ENCODE data around the gene LFNG. TPM values are rescaled to one million over a fixed set of nuclear protein-coding genes. Genes with fewer than 3 reads are reported as not detected.

Gene LFNG
- total and polyA plus RNA-seq, 2 donors from 2014 or later: 5.0 to 18.4 TPM

- Histone ChIP-seq H3K27ac (ENCODE audit: low read depth in 2 of 2, low read length in 2 of 2) (no peak overlapping the region), H3K9me3 (ENCODE audit: control insufficient read depth in 2 of 3, insufficient read depth in 1 of 3, low read length in 3 of 3) (no peaks in the 10 kb centered on the region), H3K4me1 (ENCODE audit: control insufficient read depth in 2 of 3, insufficient read depth in 2 of 3, low read depth in 1 of 3, low read length in 3 of 3) (no peaks in the 10 kb centered on the region), H3K9ac (ENCODE audit: low read length in 3 of 3) (no peak overlapping the region), H3K36me3 (ENCODE audit: control insufficient read depth in 2 of 3, insufficient read depth in 3 of 3, low read length in 3 of 3) (peaks cover 0 to 26% (median 13%) of the 10 kb centered on the region in 3 donors), H3K4me3 (ENCODE audit: low read length in 3 of 3) (no peak overlapping the region), H3K27me3 (ENCODE audit: control insufficient read depth, insufficient read depth, low read length) (no peaks in the 10 kb centered on the region)
- intact Hi-C loops (cut with DNase I): no loop called here
- FAIRE-seq (no peak), DNase-seq (no peak)
- TF ChIP-seq CTCF (IDR thresholded peaks at IDR 0.05; ENCODE audit: borderline replicate concordance, extremely low read depth, insufficient read depth): no peak
These were observed 52.7 kb downstream of the LFNG start for GRCh38 chr7:2572101-2572842.

- Histone ChIP-seq H3K4me3 (ENCODE audit: low read length in 3 of 3) (no peak overlapping the region), H3K36me3 (ENCODE audit: control insufficient read depth in 2 of 3, insufficient read depth in 3 of 3, low read length in 3 of 3) (peaks cover 0 to 31% (median 13%) of the 10 kb centered on the region in 3 donors), H3K27ac (ENCODE audit: low read depth in 2 of 2, low read length in 2 of 2) (no peak overlapping the region), H3K4me1 (ENCODE audit: control insufficient read depth in 2 of 3, insufficient read depth in 2 of 3, low read depth in 1 of 3, low read length in 3 of 3) (no peaks in the 10 kb centered on the region), H3K27me3 (ENCODE audit: control insufficient read depth, insufficient read depth, low read length) (no peaks in the 10 kb centered on the region), H3K9me3 (ENCODE audit: control insufficient read depth in 2 of 3, insufficient read depth in 1 of 3, low read length in 3 of 3) (no peaks in the 10 kb centered on the region), H3K9ac (ENCODE audit: low read length in 3 of 3) (no peak overlapping the region)
- no peak for TF ChIP-seq CTCF (IDR thresholded peaks at IDR 0.05; ENCODE audit: borderline replicate concordance, extremely low read depth, insufficient read depth)
- intact Hi-C loops (cut with DNase I): no loop called here
- FAIRE-seq: no peak
- DNase-seq: no peak
These were observed 54.2 kb downstream of the LFNG start for GRCh38 chr7:2573761-2574160.

GRCh38 chr7:2575046-2575732 is 55.6 kb downstream of the LFNG start:
- Histone ChIP-seq H3K9ac (ENCODE audit: low read length in 3 of 3) (no peak overlapping the region), H3K9me3 (ENCODE audit: control insufficient read depth in 2 of 3, insufficient read depth in 1 of 3, low read length in 3 of 3) (no peaks in the 10 kb centered on the region), H3K27me3 (ENCODE audit: control insufficient read depth, insufficient read depth, low read length) (no peaks in the 10 kb centered on the region), H3K4me1 (ENCODE audit: control insufficient read depth in 2 of 3, insufficient read depth in 2 of 3, low read depth in 1 of 3, low read length in 3 of 3) (no peaks in the 10 kb centered on the region), H3K27ac (ENCODE audit: low read depth in 2 of 2, low read length in 2 of 2) (no peak overlapping the region), H3K4me3 (ENCODE audit: low read length in 3 of 3) (no peak overlapping the region), H3K36me3 (ENCODE audit: control insufficient read depth in 2 of 3, insufficient read depth in 3 of 3, low read length in 3 of 3) (peaks cover 0 to 31% (median 13%) of the 10 kb centered on the region in 3 donors)
- FAIRE-seq (no peak), DNase-seq (no peak)
- no peak for TF ChIP-seq CTCF (IDR thresholded peaks at IDR 0.05; ENCODE audit: borderline replicate concordance, extremely low read depth, insufficient read depth)
- intact Hi-C loops (cut with DNase I): no loop called here

All from kidney (tissue), 14 donors.